Adrenal gland (tissue), 5 donors: ENCODE data around the gene RNF187.
"Not testable (repeated sequence)": the region's sequence is repeated elsewhere in the genome, so short reads cannot be mapped to it uniquely, and the experiment has no call there.

ENCODE experiments used
- POLR2A ChIP-seq, 2 donors: fragments of 450-650 bp; IDR thresholded peaks; one replicate each; pipeline ENCODE4 v1.6.1; 2017; ENCODE audit warnings: antibody characterized with exemption in 2 of 2, mild to moderate bottlenecking in 2 of 2, moderate library complexity in 1 of 2
- TF ChIP-seq, protein P1 (sequence below), 6 experiments: fragments of 450-650 bp in 4 of 6; fragments of 200-600 bp in 2 of 6; sonication (generic) in 1 of 6; IDR thresholded peaks; 1 replicate in 5 of 6; 2 replicates in 1 of 6; pipeline versions ENCODE4 v1.5.1 to v1.8.0; 2016 to 2021; ENCODE audit warnings: antibody characterized with exemption in 6 of 6, mild to moderate bottlenecking in 2 of 6, moderate library complexity in 1 of 6
- donor health status: DM: no; HTN: no; CAD: no.

GRCh38 chr1:228505944-228506343 is 18.8 kb downstream of the RNF187 start:
- TF ChIP-seq, protein P1, sequence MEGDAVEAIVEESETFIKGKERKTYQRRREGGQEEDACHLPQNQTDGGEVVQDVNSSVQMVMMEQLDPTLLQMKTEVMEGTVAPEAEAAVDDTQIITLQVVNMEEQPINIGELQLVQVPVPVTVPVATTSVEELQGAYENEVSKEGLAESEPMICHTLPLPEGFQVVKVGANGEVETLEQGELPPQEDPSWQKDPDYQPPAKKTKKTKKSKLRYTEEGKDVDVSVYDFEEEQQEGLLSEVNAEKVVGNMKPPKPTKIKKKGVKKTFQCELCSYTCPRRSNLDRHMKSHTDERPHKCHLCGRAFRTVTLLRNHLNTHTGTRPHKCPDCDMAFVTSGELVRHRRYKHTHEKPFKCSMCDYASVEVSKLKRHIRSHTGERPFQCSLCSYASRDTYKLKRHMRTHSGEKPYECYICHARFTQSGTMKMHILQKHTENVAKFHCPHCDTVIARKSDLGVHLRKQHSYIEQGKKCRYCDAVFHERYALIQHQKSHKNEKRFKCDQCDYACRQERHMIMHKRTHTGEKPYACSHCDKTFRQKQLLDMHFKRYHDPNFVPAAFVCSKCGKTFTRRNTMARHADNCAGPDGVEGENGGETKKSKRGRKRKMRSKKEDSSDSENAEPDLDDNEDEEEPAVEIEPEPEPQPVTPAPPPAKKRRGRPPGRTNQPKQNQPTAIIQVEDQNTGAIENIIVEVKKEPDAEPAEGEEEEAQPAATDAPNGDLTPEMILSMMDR (IDR thresholded peaks at IDR 0.05) = not testable (repeated sequence)
- not testable (repeated sequence) for TF ChIP-seq POLR2A (IDR thresholded peaks at IDR 0.05)
